Skin epidermis (tissue), 12 donors: ENCODE measurements around the gene TMEM184A.
"Not testable (repeated sequence)": the region's sequence is repeated elsewhere in the genome, so short reads cannot be mapped to it uniquely, and the experiment has no call there.

Experiments
- H3K27ac ChIP-seq, 21 experiments: fragments of 200-600 bp; sonication (generic) in 11 of 21; one replicate each; pipeline ENCODE4 v1.5.0; 2020; ENCODE audit warnings: mild to moderate bottlenecking in 3 of 21, inconsistent platforms in 2 of 21, moderate library complexity in 2 of 21
- H3K4me3 ChIP-seq, 7 experiments: fragments of 200-600 bp; sonication (generic) in 2 of 7; one replicate each; pipeline ENCODE4 v1.5.0; 2020; ENCODE audit warnings: inconsistent platforms in 2 of 7, mild to moderate bottlenecking in 2 of 7, moderate library complexity in 1 of 7

Gene TMEM184A

DNA sequence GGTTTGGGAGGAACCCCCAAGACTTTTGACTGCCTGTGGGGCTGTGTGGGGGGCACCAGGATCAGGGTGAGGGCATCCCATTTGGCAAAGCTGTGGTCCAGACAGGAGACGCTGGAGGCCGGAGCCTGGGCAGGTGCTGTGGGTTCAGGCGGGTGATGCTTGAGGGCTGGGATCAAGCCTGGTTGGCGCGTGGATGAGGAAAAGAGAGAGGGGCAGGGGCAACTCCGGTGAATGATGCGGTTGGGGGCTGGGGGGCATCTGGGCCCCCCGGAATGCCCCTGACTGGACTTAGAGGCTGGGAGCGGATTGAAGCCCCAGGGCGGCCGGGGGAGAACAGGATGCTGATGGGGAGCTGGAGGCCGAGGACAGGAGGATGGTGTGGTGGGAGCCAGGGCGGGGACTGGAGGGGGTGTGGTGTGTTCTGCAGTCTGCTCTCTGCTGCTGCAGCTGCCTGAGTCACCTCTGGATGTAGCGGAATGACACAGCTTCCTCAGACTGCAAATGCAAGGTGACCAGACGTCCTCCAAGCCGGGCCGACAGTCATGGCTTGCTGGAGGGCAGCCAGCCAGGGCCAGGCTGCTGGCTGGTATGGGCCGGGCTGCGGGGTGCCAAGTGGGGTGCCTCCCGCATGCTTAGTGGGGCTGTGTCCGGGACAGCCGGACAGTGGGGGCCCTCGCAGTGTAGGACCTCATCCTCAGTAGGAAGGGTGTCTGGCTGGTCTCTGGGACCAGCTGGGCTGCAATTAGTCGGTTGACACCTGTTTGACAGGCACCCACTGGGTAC is 22.3 kb downstream of the TMEM184A start:
- peak overlapping the region in 6 of 7 experiments; percentile 57 to 76 (median 60) for H3K4me3 ChIP-seq
- H3K27ac ChIP-seq = peak overlapping the region in 20 of 21 experiments; percentile 58 to 98 (median 90)

DNA sequence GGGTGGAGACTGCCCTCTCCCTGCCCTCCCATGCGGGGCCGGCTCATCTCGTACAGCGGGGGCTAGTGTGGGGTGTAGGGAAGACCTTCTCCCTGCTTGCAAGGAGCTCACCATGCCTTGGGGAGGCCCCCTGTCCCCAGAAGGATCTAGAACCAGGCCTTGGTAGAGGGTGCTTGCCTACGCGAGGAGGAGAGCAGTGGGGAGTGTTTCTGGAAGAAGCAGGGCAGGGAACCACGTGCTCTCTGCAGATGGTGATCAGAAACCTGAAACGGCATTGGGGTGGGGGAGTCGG is 22.8 kb downstream of the TMEM184A start:
- peak overlapping the region; percentile 50 to 76 (median 60) for H3K4me3 ChIP-seq
- H3K27ac ChIP-seq = peak overlapping the region in 20 of 21 experiments; percentile 58 to 98 (median 90)

DNA sequence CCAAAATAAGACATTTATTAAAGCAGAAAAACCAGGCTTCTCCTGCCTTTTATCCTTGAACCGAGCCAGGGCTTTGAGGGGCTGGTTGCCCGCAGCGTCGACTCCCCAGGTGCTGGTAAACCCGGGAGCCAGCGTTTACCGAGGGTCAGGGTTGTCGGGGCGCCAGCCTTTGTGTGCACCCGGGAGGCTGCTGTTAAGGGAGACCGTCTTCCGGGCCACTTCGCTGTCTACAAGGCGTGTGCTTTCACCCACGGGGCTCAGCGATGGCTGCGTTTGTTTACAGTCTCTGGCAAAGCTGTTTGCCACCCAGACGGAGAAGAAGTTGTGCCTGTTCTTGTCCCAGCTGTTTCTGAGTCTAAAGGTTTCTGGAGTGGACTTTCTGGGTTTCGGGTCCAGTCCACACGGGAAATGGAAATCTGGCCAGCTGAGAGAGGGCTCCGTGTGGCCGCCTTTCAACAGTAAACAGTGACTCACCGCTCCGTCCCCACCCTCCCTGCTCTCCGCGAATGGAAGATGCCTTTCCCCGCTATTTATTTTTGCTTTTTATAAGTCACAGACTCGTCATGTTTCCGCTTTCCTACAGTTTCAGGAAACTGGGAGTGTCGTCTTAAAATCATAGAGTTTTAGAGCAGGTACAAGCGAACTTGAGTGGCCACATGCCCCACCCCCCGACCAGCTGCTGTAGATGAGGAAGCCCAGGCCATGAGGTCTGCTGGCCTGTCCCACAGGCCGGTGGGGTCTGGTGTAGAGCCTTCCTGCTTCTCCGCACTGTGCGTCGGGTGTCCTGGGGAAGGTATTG is 23.4 kb downstream of the TMEM184A start:
- peak overlapping the region; percentile 50 to 76 (median 60) for H3K4me3 ChIP-seq
- H3K27ac ChIP-seq = peak overlapping the region; percentile 74 to 98 (median 91)

DNA sequence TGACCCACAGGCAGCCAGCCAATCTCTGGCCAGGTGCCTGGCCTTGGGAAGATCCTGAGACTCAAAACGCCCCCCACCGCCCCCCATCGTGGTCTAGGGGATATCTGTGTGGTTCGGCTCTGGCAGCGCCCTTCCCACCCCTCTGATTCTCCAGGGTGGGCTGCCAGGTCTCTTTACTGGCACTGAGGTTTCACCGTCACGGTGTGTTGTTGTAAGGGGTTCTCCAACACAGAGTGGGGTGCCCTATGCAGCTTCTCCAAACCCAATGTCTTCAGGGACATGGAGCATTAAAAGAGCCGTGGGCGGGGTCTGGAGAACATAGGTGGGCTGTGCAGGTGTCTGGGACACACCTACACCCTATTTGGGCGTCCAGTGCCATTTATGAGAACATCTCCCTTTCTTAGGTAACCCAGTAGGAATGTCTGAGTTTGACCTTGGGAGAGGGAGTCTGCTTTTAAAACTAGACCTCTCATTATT is 24.0 kb downstream of the TMEM184A start:
- peak overlapping the region; percentile 74 to 98 (median 91) for H3K27ac ChIP-seq
- peak overlapping the region; percentile 50 to 76 (median 60) for H3K4me3 ChIP-seq

DNA sequence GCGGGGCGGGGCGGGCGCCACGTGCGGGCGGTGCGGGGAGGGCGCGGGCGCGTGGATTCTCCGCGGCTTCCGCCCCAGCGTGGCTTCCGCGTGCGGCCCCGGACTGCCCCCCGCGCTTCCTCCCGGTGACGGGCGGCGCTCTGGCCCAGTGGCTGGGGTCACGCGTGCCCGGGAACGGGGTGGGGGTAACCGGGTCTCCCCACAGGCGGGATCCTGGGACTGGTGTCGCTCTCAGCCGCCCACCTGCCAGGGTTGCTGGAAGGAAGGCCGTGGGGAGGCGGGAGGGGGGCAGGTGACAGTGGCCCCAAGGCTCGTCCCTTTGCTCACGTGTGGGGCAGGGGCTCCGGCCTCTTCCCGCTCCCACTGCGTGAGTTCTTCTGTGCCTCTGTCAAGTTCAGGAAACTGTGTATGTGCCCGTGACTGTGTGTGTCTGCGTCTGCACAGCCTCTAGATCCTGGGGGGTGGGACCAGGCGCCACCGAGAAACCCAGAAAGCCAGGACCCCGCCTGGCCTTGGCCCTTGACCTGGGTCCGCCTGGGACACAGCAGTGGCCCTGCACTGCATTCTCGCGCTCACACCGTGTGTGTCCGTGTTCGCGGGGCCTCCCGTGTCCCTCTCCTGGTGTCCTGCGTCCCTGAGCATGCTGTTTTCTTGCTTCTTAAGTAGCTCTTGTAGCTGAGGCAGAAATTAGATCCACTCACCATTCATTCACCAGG is 24.6 kb downstream of the TMEM184A start:
- Histone ChIP-seq H3K4me3 (peak overlapping the region; percentile 50 to 76 (median 60)), H3K27ac (peak overlapping the region; percentile 74 to 98 (median 91))

DNA sequence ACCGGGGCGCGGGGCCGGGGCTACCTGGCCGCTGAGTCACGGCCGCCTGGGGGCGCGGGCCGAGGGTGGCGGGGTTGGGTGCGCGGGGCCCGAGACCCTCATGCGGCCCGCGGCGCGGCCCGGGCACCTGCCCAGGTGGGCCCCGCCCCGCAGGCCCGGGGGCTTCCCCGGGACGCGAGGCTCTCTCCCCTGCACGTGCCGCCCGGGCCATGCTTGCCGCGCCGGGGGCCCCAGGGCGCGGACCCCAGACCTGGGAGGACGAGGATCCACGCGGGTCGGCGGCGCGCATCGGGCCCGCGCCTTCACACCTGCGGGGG is 25.1 kb downstream of the TMEM184A start:
- Histone ChIP-seq H3K4me3 (peak overlapping the region; percentile 50 to 76 (median 60)), H3K27ac (peak overlapping the region in 20 of 21 experiments; percentile 74 to 98 (median 91))

DNA sequence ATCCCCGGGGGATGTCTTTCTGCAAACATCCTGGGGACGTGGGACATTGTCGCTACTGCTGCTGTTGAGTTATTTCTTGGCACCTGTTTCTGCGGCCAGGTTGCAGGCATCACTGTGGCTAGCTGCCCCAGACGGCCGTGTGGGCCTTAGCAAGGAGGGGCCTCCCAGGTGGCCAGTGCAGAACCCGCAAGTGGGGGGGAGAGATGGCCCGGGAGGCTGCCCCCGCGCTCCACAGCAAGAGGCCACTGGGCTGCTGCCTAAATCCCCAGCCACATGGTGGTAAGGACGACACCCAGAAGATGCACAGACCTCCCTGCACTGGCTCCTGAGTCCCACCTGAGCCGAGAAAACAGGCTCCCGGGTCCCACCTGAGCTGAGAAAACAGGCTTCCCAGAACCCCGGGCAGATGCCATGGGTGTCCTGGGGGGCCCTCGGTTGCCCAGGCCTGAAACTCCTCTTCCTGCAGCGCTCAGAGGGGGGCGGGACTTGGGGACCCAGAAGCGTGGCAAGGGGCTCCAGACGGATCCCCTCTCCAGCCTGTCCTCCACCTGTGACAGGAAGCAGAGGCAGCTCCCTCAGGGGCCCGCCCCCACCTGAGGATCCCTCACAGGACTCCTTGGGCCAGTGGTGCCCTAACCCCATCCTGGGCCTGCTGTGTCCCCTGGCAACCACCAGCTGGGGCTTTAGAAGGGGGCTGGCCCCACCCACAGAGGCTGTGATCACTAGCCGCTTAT is 26.5 kb downstream of the TMEM184A start:
- no peak overlapping the region for H3K4me3 ChIP-seq
- H3K27ac ChIP-seq = peak overlapping the region in 2 of 21 experiments; percentile 32 to 98

DNA sequence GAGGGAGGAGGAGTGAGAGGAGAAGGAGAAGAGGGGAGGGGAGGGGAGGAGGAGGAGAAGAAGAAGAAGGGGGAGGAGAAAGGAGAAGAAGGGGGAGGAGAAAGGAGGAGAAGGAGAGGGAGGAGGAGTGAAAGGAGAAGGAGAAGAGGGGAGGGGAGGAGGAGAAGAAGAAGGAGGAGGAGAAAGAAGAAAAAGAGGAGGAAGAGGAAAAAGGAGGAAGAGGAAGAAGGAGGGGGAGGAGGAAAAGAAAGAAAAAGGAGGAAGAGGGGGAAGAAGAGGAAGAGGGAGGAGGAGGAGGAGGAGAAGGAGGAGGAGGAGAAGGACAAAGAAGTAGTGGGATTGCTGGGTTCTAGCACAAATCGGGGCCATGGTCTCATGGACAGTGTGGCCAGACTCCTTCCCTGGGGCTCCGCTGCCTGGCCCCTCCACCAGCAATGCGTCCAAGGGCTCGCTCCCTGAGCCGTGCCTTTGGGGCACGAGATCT is 29.7 kb downstream of the TMEM184A start:
- Histone ChIP-seq H3K4me3 (no peak overlapping the region), H3K27ac (no peak overlapping the region)

DNA sequence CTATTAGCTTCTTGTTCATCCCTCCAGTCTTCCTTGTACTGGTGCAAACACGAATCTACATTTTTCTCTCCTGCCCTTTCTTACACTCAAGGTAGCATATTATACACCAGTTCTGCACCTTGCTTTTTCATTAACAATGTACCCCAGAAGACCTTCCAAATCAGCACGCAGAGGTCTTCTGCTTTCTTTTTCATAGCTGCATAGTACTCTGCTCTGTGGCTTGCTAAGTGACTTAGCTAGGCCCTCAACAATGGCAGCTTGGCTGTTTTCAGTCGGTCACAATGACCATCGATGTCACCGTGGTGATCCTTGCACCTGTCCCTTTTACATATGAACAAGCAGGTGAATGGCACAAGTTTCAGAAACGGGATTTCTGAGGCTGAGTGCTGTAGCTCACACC is 30.6 kb downstream of the TMEM184A start:
- no peak overlapping the region for H3K4me3 ChIP-seq
- H3K27ac ChIP-seq = no peak overlapping the region

DNA sequence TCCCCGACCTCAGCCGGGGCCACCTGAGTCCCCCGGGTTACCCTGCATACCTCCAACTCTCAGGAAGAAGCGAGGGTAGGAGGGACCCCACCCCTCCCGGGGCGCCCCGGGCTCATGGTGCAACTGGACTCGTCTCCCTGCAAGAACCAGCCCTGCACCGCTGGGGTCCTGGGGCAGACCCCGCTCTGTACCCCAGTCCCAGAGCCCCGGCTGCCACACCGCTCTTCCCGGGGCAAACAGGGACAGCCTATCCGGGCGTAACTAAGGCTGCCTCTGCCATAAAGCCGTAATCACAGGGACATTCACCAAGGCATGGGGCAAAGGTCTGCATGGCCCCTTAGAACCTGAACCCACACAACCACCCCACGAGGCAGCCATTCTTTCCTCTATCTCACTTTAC is 32.2 kb downstream of the TMEM184A start:
- Histone ChIP-seq H3K4me3 (no peak overlapping the region), H3K27ac (no peak overlapping the region)

DNA sequence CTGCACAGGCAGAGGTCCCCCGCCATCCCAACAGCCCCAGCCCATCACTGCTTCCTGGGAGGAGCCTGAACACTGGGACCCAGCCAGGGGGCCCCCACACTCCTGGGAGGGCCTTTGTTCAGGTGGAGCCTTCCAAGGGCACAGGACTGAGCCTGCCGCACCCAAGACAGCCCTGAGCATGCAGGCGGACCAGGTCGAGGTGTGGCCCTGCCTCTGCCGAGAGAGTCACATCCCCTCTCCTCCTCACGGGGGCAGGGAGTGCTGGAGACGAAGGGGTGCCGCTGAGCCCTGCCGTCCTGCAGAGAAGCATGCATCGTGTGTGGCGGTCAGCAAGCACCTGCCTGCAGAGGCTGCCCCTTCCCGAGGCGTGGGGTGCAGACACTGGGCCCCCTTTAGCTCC is 32.8 kb downstream of the TMEM184A start:
- no peak overlapping the region for H3K27ac ChIP-seq
- H3K4me3 ChIP-seq = no peak overlapping the region

DNA sequence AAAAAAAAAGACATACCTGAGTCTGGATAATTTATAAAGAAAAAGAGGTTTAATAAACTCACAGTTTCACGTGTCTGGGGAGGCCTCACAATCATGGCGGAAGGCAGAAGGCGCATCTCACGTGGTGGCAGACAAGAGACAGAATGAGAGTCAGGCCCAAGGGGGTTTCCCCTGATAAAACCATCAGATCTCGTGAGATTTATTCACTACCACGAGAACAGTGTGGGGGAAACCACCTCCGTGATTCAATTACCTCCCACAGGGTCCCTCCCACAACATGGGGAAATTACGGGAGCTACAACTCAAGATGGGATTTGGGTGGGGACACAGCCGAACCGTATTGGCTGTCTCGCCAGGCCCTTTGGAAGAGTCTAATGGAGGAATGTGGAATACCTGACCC is 34.5 kb downstream of the TMEM184A start:
- H3K4me3 ChIP-seq = no peak overlapping the region
- H3K27ac ChIP-seq = no peak overlapping the region

DNA sequence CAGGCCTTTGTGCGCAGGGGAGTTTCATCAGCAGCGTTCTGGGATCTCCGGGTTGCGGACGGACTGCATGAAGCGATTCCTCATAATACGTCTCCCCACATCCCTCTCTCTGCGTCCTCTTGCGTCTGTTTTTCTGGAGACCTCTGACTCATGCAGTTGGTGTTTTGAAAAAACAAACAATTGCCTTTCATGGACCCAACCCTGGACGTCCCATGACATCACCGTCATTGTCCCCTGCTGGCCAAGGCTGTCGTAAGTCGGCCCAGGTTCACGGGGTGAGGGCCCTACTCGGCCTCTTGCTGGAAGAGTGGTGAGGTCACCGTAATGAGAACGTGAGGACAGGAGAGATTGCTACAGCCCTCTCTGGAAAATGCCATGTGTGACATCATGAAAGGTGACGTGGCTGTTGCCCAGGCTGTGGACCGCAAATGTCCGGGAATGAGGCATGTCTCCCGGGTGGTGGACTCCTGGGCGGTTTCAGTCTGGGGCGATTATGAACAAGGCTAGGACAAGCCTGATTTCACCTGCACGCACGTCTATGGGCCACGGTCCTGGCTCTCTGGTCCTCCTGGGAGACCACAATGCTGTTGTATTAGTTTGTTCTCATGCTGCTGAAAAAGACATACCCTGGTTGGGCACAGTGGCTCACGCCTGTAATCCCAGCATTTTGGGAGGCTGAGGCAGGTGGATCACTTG is 35.3 kb downstream of the TMEM184A start:
- peak overlapping the region in 3 of 21 experiments; percentile 10 to 45 (median 20) for H3K27ac ChIP-seq
- H3K4me3 ChIP-seq = no peak overlapping the region

DNA sequence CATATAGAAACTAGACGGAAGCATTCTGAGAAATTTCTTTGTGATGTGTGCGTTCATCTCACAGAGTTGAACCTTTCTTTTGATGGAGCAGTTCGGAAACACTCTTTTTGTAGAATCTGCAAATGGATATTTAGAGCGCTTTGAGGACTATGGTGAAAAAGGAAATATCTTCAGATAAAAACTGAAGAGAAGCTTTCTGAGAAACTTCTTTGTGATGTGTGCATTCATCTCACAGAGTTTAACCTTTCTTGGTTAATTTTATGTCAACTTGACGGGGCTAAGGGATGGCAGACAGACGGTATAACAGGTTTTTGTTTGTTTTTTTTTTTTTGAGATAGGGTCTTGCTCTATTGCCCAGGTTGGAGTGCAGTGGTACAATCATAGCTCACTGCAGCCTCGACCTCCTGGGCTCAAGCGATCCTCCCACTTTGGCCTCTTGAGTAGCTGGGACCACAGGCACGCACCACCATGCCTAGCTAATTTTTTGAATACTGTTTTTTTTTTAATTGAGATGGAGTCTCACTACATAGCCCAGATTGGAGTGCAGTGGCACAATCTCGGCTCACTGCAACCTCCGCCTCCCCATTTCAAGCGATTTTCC is 36.6 kb downstream of the TMEM184A start:
- not testable (repeated sequence) for H3K27ac ChIP-seq, H3K4me3 ChIP-seq

DNA sequence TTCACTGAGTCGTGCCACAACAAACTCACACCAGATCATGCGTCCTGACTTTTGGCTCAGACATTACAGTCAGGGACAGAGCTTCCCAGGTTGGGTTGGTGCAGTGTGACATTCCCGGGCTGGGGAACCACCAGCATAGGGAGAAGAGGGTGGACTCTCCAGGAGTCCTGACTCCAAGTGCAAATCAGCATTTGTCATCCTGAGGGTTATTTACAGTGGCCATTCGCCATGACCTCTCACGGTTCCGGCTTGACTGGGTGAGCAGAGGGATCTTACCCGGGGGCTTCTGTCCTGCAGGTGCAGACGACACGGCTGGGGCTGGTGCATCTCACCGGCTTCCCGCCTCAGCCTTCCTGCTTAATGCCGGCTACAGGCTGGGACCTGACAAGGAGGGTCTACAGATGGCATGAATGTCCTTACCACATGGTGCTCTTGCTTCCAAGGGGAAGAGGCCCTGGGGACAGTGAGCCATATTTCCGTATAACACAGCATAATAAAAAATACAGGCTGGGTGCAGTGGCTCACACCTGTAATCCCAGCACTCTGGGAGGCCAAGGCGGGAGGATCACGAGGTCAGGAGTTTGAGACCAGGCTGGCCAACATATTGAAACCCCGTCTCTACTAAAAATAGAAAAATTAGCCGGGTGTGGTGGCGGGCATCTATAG is 39.3 kb downstream of the TMEM184A start:
- H3K4me3 ChIP-seq = no peak overlapping the region
- H3K27ac ChIP-seq = no peak overlapping the region

DNA sequence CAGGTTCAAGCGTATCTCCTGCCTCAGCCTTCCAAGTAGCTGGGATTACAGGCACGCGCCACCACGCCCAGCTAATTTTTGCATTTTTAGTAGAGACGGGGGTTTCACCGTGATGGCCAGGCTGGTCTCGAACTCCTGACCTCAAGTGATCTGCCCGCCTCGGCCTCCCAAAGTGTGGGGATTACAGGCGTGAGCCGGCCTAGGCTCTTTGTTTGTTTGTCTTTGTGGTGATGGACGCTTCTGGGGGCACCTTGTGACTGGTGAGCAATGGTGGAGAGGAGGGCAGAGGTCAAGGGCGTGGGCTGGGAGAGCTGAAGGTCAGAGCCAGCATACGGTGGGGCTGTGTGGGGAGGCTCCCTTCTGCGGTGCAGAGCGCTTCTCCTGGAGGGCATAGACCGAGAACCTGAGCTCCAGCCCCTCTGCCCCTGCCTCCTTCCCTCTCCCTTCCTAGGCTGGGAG is 40.5 kb downstream of the TMEM184A start:
- H3K27ac ChIP-seq, H3K4me3 ChIP-seq: not testable (repeated sequence)

DNA sequence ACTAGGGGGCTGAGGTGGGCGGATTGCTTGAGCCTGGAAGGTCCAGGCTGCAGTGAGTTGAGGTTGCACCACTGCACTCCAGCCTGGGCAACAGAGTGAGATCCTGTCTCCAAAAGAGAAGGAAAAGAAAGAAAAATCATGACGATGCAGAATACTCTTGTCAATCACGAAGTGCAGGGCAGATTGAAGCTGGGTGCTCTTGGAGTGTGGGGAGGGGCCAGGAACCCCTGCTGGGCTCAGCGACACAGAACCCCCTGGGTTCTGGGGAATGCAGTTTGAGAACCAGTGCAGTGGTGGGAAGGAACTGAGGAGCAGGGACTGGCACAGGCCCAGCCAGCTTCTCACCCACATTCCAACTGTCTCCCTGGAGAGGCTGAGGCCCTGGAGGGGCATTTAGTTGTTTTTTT is 41.0 kb downstream of the TMEM184A start:
- Histone ChIP-seq H3K4me3 (no peak overlapping the region), H3K27ac (no peak overlapping the region)

DNA sequence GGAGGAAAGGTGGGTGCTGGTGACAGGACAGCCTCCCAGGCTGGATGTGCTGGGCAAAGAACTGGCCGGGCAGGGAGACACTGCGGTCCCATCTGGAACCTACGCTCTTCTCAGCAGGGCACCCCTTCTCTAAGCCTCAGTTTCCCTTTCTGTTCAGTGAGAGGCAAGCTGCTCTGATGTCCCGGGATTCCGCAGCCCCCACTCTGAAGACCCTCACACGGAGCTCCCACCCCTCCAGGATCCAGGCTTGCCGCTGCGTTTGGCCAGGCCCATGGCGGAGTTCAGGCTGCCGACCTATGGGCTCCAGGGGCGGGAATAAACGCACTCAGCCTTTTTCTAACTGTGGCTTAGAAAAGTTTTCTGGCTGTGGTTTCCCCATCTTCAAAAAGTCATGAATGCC is 41.6 kb downstream of the TMEM184A start:
- Histone ChIP-seq H3K27ac (peak overlapping the region in 2 of 21 experiments; percentile 73 to 74), H3K4me3 (no peak overlapping the region)
